HG03095 (cell line): ENCODE results near the gene MAGI2.
"Not testable (repeated sequence)": the region's sequence is repeated elsewhere in the genome, so short reads cannot be mapped to it uniquely, and the experiment has no call there.

Experiments used
- ATAC-seq: cut with Tn5 transposase; IDR thresholded peaks from one replicate; pipeline ENCODE4 v1.9.1; 2021; ENCODE audit warnings: moderate library complexity; ENCODE audit not compliant: unreplicated experiment

MAGI2 gene

DNA sequence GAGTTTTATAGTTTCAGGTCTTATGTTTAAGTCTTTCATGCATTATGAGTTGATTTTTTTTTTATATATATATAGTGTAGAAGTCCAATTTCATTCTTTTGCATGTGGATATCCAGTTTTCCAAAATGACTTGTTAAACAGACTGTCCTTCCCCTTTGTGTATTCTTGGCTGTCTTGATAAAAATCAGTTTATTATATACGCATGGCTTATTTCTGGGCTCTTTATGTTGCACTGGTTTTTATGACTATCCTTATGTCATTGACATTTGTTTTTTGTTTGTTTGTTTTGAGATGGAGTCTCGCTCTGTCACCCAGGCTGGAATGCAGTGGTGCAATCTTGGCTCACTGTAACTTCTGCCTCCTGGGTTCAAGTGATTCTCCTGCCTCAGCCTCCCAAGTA lies 485.9 kb downstream of the MAGI2 start:
- ATAC-seq: not testable (repeated sequence)

DNA sequence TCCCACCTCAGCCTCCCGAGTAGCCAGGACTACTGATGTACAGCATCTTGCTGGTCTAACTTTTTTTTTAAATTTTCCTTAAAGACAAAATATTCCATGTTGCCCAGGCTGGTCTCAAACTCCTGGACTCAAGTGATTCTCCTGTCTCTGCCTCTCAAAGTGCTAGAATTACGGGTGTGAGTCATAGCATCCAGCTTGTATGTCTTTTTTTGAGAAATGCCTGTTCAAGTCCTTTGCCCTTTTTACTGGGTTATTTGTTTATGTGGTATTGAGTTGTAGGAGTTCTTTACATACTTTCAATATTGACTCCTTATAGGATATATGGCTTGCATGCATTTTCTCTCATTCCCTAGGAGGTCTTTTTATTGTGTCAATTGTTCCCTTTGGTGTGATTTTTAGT lies 486.4 kb downstream of the MAGI2 start:
- no peak for ATAC-seq

- ATAC-seq: no peak
These were observed 494.0 kb downstream of the MAGI2 start for GRCh38 chr7:78959477-78959876.

GRCh38 chr7:78955329-78955728 lies 498.1 kb downstream of the MAGI2 start:
- no peak for ATAC-seq

DNA sequence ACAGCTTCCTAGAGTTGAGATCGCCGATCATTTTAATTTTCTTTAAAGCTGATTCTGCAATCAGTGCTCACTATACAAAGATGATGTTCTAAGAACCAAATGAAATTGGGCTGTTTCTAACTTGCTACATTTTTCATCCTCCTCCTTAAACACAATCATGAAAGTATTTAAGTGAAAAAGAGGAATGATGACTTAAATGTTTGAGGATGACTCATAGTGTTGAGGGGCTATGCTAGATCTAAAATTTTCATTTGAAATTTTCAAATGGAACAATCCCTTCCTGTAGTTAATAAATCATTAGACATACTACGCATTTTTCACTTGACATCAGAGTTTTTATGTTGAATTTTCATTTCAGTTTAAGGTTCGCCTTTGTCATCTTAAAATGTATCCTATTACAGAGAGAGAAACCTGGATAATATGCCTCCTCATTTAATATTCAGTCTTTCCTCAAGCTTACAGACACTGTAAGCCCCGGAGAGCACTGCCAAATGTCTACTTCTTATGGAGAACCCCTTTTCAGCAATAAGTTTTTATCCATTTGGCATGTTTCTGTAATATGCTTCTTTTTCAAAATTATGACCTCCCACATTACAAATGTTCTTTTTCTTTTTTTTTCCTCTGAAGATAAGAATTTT lies 499.6 kb downstream of the MAGI2 start:
- ATAC-seq: no peak

DNA sequence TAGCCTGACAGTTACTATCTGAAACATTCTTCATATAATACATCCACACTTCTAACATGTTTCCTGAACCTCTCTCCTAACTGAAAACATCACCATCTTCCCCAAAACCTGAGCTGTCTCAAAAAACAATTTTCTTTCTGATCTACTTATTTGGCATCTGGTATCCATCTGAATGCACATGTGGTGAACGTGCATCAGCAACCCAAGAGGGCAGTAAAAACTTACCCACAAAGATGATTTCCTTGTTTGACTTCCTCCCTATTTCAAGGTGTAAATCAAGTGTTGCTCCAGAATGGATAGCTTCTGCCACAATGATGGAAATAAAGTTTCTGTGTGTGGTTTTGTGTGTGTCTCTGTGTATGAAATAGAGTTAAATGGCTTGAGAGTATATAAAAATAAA lies 500.4 kb downstream of the MAGI2 start:
- ATAC-seq: no peak

DNA sequence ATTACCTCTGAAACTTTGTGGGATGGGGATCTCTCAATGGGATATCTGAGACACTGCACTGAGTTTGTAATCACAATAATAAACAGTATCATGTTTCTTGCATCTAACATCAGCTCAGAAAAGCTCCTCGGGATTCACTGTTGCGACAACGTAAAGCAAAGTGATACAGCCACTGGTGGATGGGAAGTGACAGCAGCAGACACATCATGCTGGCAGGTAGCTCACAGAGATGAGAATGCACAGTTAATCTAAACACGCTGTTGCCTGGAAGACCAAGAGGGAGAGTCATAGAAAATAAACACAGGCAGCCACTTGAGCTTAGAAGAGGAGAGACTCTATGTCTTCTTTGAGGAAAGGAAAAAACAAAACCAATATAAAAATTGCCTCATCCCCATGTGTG lies 513.8 kb downstream of the MAGI2 start:
- no peak for ATAC-seq

DNA sequence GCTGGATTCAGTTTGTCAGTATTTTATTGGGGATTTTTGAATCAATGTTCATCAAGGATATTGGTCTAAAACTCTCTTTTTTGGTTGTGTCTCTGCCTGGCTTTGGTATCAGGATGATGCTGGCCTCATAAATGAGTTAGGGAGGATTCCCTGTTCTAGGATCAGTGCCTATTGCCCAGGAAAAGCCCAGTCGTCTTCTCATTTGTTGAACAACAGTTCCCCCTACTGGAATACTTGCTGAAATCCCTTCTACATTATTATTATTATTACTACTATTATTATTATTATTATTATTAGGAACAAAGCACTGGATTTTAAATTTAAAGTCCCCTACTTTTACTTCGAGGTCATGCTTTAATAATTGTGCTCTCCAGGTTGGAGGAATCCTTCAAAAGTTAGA lies 528.9 kb downstream of the MAGI2 start:
- no peak for ATAC-seq

DNA sequence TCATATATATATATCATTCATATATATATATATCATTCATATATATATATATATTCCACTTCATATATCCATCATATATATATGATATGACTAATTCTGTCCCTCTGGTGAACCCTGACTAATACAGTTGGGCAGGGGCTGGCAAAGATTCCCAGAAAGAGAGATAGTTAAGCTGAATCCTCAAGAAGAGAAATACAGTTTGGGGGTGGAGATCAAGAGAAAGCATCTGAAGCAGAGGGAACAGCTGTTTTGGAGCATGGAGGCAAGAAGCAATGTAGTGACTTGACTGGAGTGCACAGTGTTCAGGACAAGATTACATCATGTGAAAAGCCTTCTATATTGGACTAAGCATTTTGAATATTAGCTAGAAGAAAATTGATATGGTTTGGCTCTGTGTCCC lies 540.7 kb downstream of the MAGI2 start:
- ATAC-seq: no peak

- no peak for ATAC-seq
These were observed 546.7 kb downstream of the MAGI2 start for GRCh38 chr7:78906735-78907134.

- ATAC-seq: no peak
These were observed 548.0 kb downstream of the MAGI2 start for GRCh38 chr7:78905436-78905835.

DNA sequence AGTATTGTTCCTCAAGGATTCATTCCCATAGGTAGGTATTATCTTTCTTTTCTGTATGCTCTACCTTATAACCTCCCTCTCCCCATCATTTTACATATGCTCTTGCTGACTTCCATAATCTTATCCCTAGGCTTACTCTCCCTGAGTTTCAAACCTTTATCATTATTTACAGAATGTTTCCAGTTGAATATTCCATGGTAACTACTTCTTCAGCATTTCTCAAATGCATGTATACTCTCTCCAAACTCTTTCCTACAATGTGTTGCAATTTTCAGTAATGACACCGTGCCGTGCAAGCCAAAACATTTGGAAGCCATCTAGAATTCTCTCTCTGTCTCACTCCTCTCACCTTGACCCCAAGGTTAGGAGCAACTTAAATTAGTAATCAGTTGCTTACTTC lies 548.5 kb downstream of the MAGI2 start:
- no peak for ATAC-seq

GRCh38 chr7:78901566-78901965 lies 551.9 kb downstream of the MAGI2 start:
- no peak for ATAC-seq

DNA sequence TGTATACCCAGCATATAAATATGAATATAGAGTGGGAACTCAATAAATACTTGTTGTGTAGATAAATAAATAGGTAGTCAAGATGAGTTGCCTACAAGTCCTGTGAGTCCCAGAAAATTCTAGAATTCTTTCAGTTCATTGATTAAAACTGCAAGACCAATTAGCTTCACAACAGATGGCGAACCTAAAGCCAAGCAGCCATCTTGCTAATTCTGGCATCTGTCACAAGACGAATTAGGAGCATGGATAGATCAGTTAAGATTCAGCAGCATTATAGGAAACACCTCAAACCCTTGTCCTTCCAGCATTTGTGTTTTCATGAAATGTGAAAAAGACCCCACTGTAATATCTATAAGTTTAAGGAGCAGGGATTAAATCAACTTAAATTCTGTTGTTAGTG lies 552.7 kb downstream of the MAGI2 start:
- ATAC-seq: no peak

DNA sequence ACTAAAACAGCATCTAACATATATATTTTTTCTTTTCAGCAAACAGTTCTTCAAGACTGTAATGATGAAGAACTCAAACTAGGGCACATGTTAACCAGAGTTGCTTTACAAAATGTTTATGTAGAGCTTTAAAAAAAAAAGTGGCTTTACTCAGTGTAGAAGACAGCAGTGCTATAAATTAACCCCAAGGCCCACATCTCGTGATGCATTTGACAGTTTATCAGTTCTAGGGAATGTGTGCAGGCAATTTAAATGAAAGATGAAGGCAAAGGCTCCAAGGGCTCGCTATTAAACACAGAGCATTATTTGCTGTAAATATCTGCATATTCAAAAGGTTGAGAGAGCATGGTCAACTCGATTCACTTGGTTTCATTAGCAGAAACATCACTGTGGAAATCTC lies 558.1 kb downstream of the MAGI2 start:
- no peak for ATAC-seq

DNA sequence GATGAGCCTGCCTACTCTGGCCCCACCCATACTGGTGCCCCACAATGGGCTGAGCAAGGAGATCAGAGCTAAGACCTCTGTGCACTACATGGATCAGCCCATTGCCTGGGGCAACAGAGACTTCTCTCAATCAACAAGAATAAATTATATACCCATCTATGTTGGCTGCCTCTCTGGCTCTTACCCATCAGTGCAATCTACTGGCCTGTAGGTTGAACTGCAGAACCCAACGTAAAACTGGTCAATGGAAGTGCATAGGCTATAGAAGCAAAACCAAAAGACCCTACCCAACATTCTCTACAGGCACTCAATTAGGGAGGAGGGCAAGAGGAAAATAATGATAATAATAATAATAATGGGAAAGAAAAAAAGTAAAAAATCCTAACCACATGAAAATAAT lies 574.3 kb downstream of the MAGI2 start:
- no peak for ATAC-seq

GRCh38 chr7:78873117-78873516 lies 580.4 kb downstream of the MAGI2 start:
- no peak for ATAC-seq

- no peak for ATAC-seq
These were observed 589.1 kb downstream of the MAGI2 start for GRCh38 chr7:78864339-78864738.

DNA sequence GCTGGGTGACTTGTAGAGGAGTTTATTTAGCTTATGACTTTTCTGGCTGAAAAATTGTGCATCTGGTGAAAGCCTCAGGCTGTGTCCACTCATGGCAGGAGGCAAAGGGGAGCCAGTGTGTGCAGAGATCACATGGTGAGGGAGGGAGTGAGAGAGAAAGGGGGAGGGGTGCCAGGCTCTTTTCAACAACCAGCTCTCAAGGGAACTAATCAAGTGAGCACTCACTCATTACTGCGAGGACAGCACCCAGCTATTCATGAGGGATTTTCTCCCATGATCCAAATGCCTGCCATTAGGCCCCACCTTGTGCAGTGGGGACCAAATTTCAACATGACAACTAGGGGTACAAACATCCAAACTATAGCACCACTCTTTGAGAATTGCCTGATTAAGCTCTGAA lies 590.2 kb downstream of the MAGI2 start:
- ATAC-seq: no peak

GRCh38 chr7:78862411-78862900 lies 591.0 kb downstream of the MAGI2 start:
- ATAC-seq: no peak

GRCh38 chr7:78852951-78853350 lies 600.5 kb downstream of the MAGI2 start:
- no peak for ATAC-seq

GRCh38 chr7:78850093-78850740 lies 603.2 kb downstream of the MAGI2 start:
- no peak for ATAC-seq

- no peak for ATAC-seq
These were observed 608.3 kb downstream of the MAGI2 start for GRCh38 chr7:78845155-78845554.
